ENCODE results near the gene TMEM190.

DNA sequence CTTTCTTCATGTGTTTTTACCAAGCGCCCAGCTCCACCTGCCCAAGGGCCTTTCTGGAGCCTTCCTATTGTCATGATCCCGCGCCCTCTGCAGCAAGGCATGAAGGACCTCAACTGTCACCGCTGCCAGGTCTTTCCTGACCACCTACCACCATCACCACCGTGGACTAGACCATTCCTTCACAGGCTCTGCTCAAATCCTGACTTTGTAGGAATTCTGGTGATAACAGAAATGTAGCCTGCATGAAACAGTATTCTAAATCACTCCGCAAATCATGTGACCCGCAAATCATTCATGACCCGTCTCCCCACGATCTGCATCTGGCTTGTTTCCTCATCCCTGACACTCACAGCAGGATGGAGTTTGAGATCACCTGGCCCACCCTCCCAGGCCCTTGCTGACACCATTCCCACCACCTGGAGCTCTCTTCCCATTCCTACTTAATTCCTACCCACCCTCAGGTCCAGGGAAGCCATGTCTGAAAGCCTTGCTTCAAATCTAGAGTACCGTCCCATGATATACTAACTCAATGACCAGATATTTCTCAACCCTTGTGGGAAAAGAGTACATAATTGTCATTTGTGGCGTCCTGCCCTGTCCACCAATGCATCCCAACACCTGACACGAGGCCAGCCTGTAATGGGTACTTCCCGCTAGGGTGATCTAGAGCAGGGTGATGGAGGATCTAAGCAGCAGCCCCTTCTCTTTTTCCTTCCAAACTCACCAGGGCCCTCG is 29.6 kb downstream of the TMEM190 start:
- TF ChIP-seq, protein P1, sequence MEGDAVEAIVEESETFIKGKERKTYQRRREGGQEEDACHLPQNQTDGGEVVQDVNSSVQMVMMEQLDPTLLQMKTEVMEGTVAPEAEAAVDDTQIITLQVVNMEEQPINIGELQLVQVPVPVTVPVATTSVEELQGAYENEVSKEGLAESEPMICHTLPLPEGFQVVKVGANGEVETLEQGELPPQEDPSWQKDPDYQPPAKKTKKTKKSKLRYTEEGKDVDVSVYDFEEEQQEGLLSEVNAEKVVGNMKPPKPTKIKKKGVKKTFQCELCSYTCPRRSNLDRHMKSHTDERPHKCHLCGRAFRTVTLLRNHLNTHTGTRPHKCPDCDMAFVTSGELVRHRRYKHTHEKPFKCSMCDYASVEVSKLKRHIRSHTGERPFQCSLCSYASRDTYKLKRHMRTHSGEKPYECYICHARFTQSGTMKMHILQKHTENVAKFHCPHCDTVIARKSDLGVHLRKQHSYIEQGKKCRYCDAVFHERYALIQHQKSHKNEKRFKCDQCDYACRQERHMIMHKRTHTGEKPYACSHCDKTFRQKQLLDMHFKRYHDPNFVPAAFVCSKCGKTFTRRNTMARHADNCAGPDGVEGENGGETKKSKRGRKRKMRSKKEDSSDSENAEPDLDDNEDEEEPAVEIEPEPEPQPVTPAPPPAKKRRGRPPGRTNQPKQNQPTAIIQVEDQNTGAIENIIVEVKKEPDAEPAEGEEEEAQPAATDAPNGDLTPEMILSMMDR (IDR thresholded peaks at IDR 0.05; ENCODE audit: insufficient read depth, low read depth, low read length) = no peak
- TF ChIP-seq EZH2 (IDR thresholded peaks at IDR 0.05; ENCODE audit: insufficient read depth, low read length) = no peak

Data from astrocyte (in vitro differentiated cells and primary cell).